Keratinocyte (primary cell): Measurements from ENCODE around the gene PARP1. TPM values are rescaled to one million over a fixed set of nuclear protein-coding genes. Genes with fewer than 3 reads are reported as not detected.

Experiments
- DNase-seq: peaks from one replicate; pipeline ENCODE4 v3.0.0-alpha.2; 2011; ENCODE audit warnings: low read depth, missing footprints, low spot score
- FAIRE-seq: peaks from 2 replicates; lab custom pipeline; 2011; peaks lifted over from hg19 to GRCh38; lab: Jason Lieb, UNC
- H2AFZ ChIP-seq: 2 replicates; pipeline ENCODE4 v1.6.0; 2012; ENCODE audit warnings: low read length, control low read depth, inconsistent platforms; ENCODE audit not compliant: control insufficient read depth
- H3K27ac ChIP-seq: 2 replicates; pipeline ENCODE4 v1.5.1; 2011; ENCODE audit warnings: low read length; ENCODE audit not compliant: control insufficient read depth, insufficient read depth
- H3K27me3 ChIP-seq: 3 replicates; pipeline ENCODE4 v1.6.0; 2011; ENCODE audit warnings: low read length; ENCODE audit not compliant: control insufficient read depth, insufficient read depth; ENCODE audit errors: extremely low read depth
- H3K36me3 ChIP-seq, 2 experiments: 2 replicates in 1 of 2; 3 replicates in 1 of 2; pipeline ENCODE4 v1.5.1; 2011; ENCODE audit warnings: low read length in 2 of 2, mild to moderate bottlenecking in 1 of 2; ENCODE audit not compliant: control insufficient read depth in 2 of 2, insufficient read depth in 2 of 2; ENCODE audit errors: extremely low read depth in 1 of 2
- H3K4me1 ChIP-seq: 3 replicates; pipeline ENCODE4 v1.5.1; 2011; ENCODE audit warnings: low read length; ENCODE audit not compliant: control insufficient read depth, insufficient read depth; ENCODE audit errors: extremely low read depth
- H3K4me2 ChIP-seq: 3 replicates; pipeline ENCODE4 v1.6.0; 2011; ENCODE audit warnings: low read depth, low read length; ENCODE audit not compliant: control insufficient read depth, insufficient read depth; ENCODE audit errors: extremely low read depth
- H3K4me3 ChIP-seq, 3 experiments: fragments of 200-600 bp in 1 of 3; sonication (generic) in 1 of 3; 2 replicates in 2 of 3; 3 replicates in 1 of 3; pipeline ENCODE4 v1.5.1; 2011 to 2016; ENCODE audit warnings: low read length in 3 of 3, mild to moderate bottlenecking in 3 of 3, control low read depth in 2 of 3, inconsistent platforms in 1 of 3, low read depth in 1 of 3, mixed read lengths in 1 of 3, mixed run types in 1 of 3, moderate library complexity in 1 of 3; ENCODE audit not compliant: control insufficient read depth in 2 of 3, insufficient read depth in 2 of 3; ENCODE audit errors: extremely low read depth in 1 of 3
- H3K79me2 ChIP-seq: 2 replicates; pipeline ENCODE4 v1.6.0; 2012; ENCODE audit warnings: low read length; ENCODE audit not compliant: control insufficient read depth, insufficient read depth
- H3K9ac ChIP-seq: 3 replicates; pipeline ENCODE4 v1.6.0; 2011; ENCODE audit warnings: low read length; ENCODE audit not compliant: control insufficient read depth, insufficient read depth; ENCODE audit errors: extremely low read depth
- H3K9me1 ChIP-seq: 3 replicates; pipeline ENCODE4 v1.6.0; 2011; ENCODE audit warnings: low read length; ENCODE audit not compliant: control insufficient read depth, insufficient read depth; ENCODE audit errors: extremely low read depth
- H3K9me3 ChIP-seq: 2 replicates; pipeline ENCODE4 v1.5.1; 2012; ENCODE audit warnings: low read depth, low read length; ENCODE audit not compliant: control insufficient read depth
- H4K20me1 ChIP-seq: 3 replicates; pipeline ENCODE4 v1.6.0; 2011; ENCODE audit warnings: low read length; ENCODE audit not compliant: control insufficient read depth, insufficient read depth; ENCODE audit errors: extremely low read depth
- CTCF ChIP-seq, 3 experiments: IDR thresholded peaks in 1 of 3; conservative IDR thresholded peaks in 1 of 3; optimal IDR thresholded peaks in 1 of 3; 2 replicates in 2 of 3; 3 replicates in 1 of 3; pipeline versions ENCODE3 to v1.5.1; 2011; ENCODE audit warnings: low read length in 3 of 3, mild to moderate bottlenecking in 3 of 3, moderate library complexity in 2 of 3, control low read depth in 1 of 3, inconsistent platforms in 1 of 3; ENCODE audit not compliant: insufficient read depth in 2 of 3; ENCODE audit errors: extremely low read depth in 1 of 3
- EZH2 ChIP-seq: IDR thresholded peaks from one replicate; pipeline ENCODE4 v1.6.1; 2012; ENCODE audit warnings: inconsistent platforms, mild to moderate bottlenecking, low read length, moderate library complexity
- dilution Hi-C: fragments of 300-500 bp; cut with MboI; formaldehyde crosslinking; loops from one replicate; pipeline ENCODE4 v1.7.0; 2020; ENCODE audit warnings: low sequenced_read_pairs; ENCODE audit not compliant: extremely low pct_ligation_motif_present
- polyA plus RNA-seq, 5 experiments: library from polyadenylated mRNA; depleted of rRNA in 3 of 5; stranded (reverse) in 3 of 5; stranded (forward) in 1 of 5; unstranded in 1 of 5; fragments of >200 nt; gene quantifications; 1 replicate in 1 of 5; 2 replicates in 3 of 5; 3 replicates in 1 of 5; pipeline versions ENCODE4 v1.2.1 to v1.2.3, GENCODE V29; 2011 to 2012; ENCODE audit warnings: missing spikeins in 2 of 5, low read depth in 1 of 5, low replicate concordance in 1 of 5

PARP1 gene
- polyA plus RNA-seq, 1 donor (not counting 4 experiments of a cell fraction or from before 2014, with no cell fraction given): 62.9 TPM

- Histone ChIP-seq H3K4me1 (no peaks in the 10 kb centered on the region), H3K79me2 (no peaks in the 10 kb centered on the region), H3K9ac (no peak overlapping the region), H4K20me1 (no peaks in the 10 kb centered on the region), H3K27me3 (peaks cover 4% of the 10 kb centered on the region), H3K4me2 (no peak overlapping the region), H3K27ac (no peak overlapping the region), H3K4me3 (no peak overlapping the region), H2AFZ (no peak overlapping the region), H3K36me3 (no peaks in the 10 kb centered on the region), H3K9me1 (no peaks in the 10 kb centered on the region), H3K9me3 (no peaks in the 10 kb centered on the region)
- FAIRE-seq: no peak
- TF ChIP-seq CTCF (optimal IDR thresholded peaks at IDR 0.05 in 1 of 3, IDR thresholded peaks at IDR 0.05 in 1 of 3, conservative IDR thresholded peaks at IDR 0.05 in 1 of 3; ENCODE audit: extremely low read depth in 1 of 3, insufficient read depth in 2 of 3, low read length in 3 of 3) (no peak), EZH2 (no peak)
- DNase-seq: no peak
- dilution Hi-C loops: no loop called here
These were observed 48.0 kb upstream of the PARP1 start for GRCh38 chr1:226455843-226456242.

DNA sequence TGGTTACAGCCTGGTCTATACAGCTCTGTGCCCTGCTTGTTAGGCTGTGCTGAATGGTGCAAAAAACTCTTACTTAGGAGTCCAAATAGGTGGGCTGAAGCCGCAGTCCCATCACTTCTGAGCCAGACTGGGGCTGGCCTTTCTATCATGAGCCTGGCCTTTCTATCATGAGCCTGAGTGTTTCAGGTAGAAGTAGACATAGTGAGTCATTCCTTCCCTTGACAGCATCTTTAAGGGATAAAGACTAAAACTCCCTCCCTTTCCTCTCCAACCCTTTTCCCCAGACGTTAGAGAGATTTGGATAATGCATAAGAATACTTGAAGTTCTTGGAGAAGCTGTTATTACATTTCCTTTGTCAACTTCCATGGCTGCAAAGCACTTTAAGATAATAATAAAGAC, 46.5 kb upstream of the PARP1 start:
- DNase-seq: no peak
- no peak overlapping the region for H3K9ac ChIP-seq
- no peak overlapping the region for H3K27ac ChIP-seq
- H3K9me3 ChIP-seq: no peaks in the 10 kb centered on the region
- no peaks in the 10 kb centered on the region for H3K79me2 ChIP-seq
- H2AFZ ChIP-seq: no peak overlapping the region
- H4K20me1 ChIP-seq: no peaks in the 10 kb centered on the region
- H3K4me2 ChIP-seq: no peak overlapping the region
- H3K4me3 ChIP-seq: no peak overlapping the region
- TF ChIP-seq CTCF (optimal IDR thresholded peaks at IDR 0.05 in 1 of 3, IDR thresholded peaks at IDR 0.05 in 1 of 3, conservative IDR thresholded peaks at IDR 0.05 in 1 of 3; ENCODE audit: extremely low read depth in 1 of 3, insufficient read depth in 2 of 3, low read length in 3 of 3): no peak
- no peak for TF ChIP-seq EZH2
- peaks cover 4% of the 10 kb centered on the region for H3K27me3 ChIP-seq
- dilution Hi-C loops: no loop called here
- no peaks in the 10 kb centered on the region for H3K36me3 ChIP-seq
- no peaks in the 10 kb centered on the region for H3K4me1 ChIP-seq
- no peak for FAIRE-seq
- no peaks in the 10 kb centered on the region for H3K9me1 ChIP-seq
